Measurements from ENCODE around the gene ERFL. TPM values are rescaled to one million over a fixed set of nuclear protein-coding genes. Genes with fewer than 3 reads are reported as not detected.

Gene ERFL
- total RNA-seq, 1 experiment from 2014 or later, result 0.79 TPM

GRCh38 chr19:41960973-41961372 lies 32.7 kb upstream of the ERFL start:
- no TSS peak for BruUV-seq (replicated peaks)
- TF ChIP-seq CEBPB (IDR thresholded peaks at IDR 0.05; ENCODE audit: low read depth) (no peak), SIN3A (IDR thresholded peaks at IDR 0.05; ENCODE audit: low read depth) (no peak)
- CTCF ChIA-PET, result no interaction called here

GRCh38 chr19:41959056-41960053 lies 31.1 kb upstream of the ERFL start, which contains the start of gene RABAC1:
RABAC1 (minus strand) TSS chr19:41959321; CDS start chr19:41959292, 29 bp downstream.
- Histone ChIP-seq H2AFZ (ENCODE audit: low read depth, low read length, poor library complexity, severe bottlenecking) (peak within 1 kb of the TSS; percentile 70), H3K4me3 (replicated peaks in 1 of 2; ENCODE audit: low read depth in 1 of 2, low read length in 2 of 2) (peak within 1 kb of the TSS; percentile 82 to 87), H3K27me3 (ENCODE audit: insufficient read depth, low read length) (no peaks in the 10 kb centered on the region), H3K9me2 (ENCODE audit: insufficient read depth) (no peaks in the 10 kb centered on the region), H3K36me3 (ENCODE audit: control insufficient read depth in 1 of 2, insufficient read depth in 2 of 2, low read length in 2 of 2) (no peaks in the 10 kb centered on the region), H3K9me3 (ENCODE audit: control insufficient read depth in 1 of 2, insufficient read depth in 1 of 2, low read depth in 1 of 2, low read length in 2 of 2) (no peaks in the 10 kb centered on the region), H3K27ac (ENCODE audit: low read depth, low read length) (peak within 1 kb of the TSS; percentile 72), H3K4me2 (ENCODE audit: low read length) (peak within 1 kb of the TSS; percentile 100), H3K79me2 (ENCODE audit: insufficient read depth, low read length) (no peaks in the 10 kb centered on the region), H3K9ac (ENCODE audit: low read length) (peak within 1 kb of the TSS; percentile 84), H4K20me1 (ENCODE audit: insufficient read depth) (no peaks in the 10 kb centered on the region), H3K4me1 (ENCODE audit: control insufficient read depth in 1 of 2, insufficient read depth in 2 of 2, low read length in 2 of 2) (peaks cover 24 to 38% of the 10 kb centered on the region in 2 experiments)
- ChIA-PET POLR2A (interaction anchor here (0.9 to 2.3 kb wide), 3 partner anchors 86 to 322 kb away, joined by 3 to 18 read pairs (median 8); partner anchors contain the start of gene RPS19), CTCF (interaction anchor here (0.7 to 3.5 kb wide), 8 partner anchors 9 to 1410 kb away, joined by 3 to 16 read pairs (median 4); no protein-coding TSS in a partner anchor), RAD21 (ENCODE audit: low non-redundant PET in 1 of 2, low total read pairs in 2 of 2, uncharacterized antibody in 2 of 2, unreplicated experiment in 2 of 2) (interaction anchor here in 1 of 2 experiments (1.3 kb wide), 1 partner anchor 100 kb away, joined by 3 read pairs; the partner anchor contains the start of gene RPS19)
- peak; percentile 79 for ATAC-seq
- TF ChIP-seq POLR2A (IDR thresholded peaks at IDR 0.05; ENCODE audit: borderline replicate concordance, extremely low read depth, insufficient read depth, insufficient read length), result peak; percentile 37
- TF ChIP-seq CEBPB (IDR thresholded peaks at IDR 0.05; ENCODE audit: low read depth), result no peak
- TF ChIP-seq CTCF (IDR thresholded peaks at IDR 0.05 in 2 of 3, conservative IDR thresholded peaks at IDR 0.05 in 1 of 3; ENCODE audit: borderline replicate concordance in 1 of 3, insufficient read depth in 1 of 3, low read depth in 2 of 3, low read length in 2 of 3), result peak in 2 of 3 experiments; percentile 34 to 37; a peak in 2 of 6 replicates
- TF ChIP-seq SP1 (IDR thresholded peaks at IDR 0.05; ENCODE audit: low read depth), result no peak; the same call in none of the 2 replicates
- peak; percentile 92 for TF ChIP-seq YY1 (IDR thresholded peaks at IDR 0.05; ENCODE audit: extremely low read depth, insufficient replicate concordance, low read depth, low read length)
- TF ChIP-seq POLR2AphosphoS5 (IDR thresholded peaks at IDR 0.05; ENCODE audit: low read depth, low read length), result peak; percentile 62
- intact Hi-C loops (cut with micrococcal nuclease), result loop anchor here (2.0 to 10.0 kb wide), 3 partner anchors 75 to 255 kb away; partner anchors contain the start of gene CEACAM5
- TSS peak; percentile 66 for BruUV-seq (replicated peaks)
- DNase-seq (ENCODE audit: low read depth, low spot score), result peak; percentile 85

More at GRCh38 chr19:41960973-41961372, 32.7 kb upstream of the ERFL start:
- no peaks in the 10 kb centered on the region for H3K9me3 ChIP-seq (ENCODE audit: control insufficient read depth in 1 of 2, insufficient read depth in 1 of 2, low read depth in 1 of 2, low read length in 2 of 2)
- peak overlapping the region; percentile 38; the same call in 1 of the 2 replicates for H3K27ac ChIP-seq (ENCODE audit: low read depth, low read length)
- intact Hi-C loops (cut with micrococcal nuclease), result no loop called here
- H3K79me2 ChIP-seq (ENCODE audit: insufficient read depth, low read length), result no peaks in the 10 kb centered on the region
- ATAC-seq (no peak), DNase-seq (ENCODE audit: low read depth, low spot score) (no peak)
- POLR2A ChIA-PET, result no interaction called here
- no peaks in the 10 kb centered on the region for H4K20me1 ChIP-seq (ENCODE audit: insufficient read depth)
- peaks cover 24 to 38% of the 10 kb centered on the region in 2 experiments for H3K4me1 ChIP-seq (ENCODE audit: control insufficient read depth in 1 of 2, insufficient read depth in 2 of 2, low read length in 2 of 2)
- H2AFZ ChIP-seq (ENCODE audit: low read depth, low read length, poor library complexity, severe bottlenecking), result no peak overlapping the region
- H3K4me3 ChIP-seq (replicated peaks in 1 of 2; ENCODE audit: low read depth in 1 of 2, low read length in 2 of 2), result no peak overlapping the region
- RAD21 ChIA-PET (ENCODE audit: low non-redundant PET in 1 of 2, low total read pairs in 2 of 2, uncharacterized antibody in 2 of 2, unreplicated experiment in 2 of 2), result no interaction called here
- no peak overlapping the region for H3K9ac ChIP-seq (ENCODE audit: low read length)
- no peaks in the 10 kb centered on the region for H3K9me2 ChIP-seq (ENCODE audit: insufficient read depth)
- H3K4me2 ChIP-seq (ENCODE audit: low read length), result no peak overlapping the region
- H3K27me3 ChIP-seq (ENCODE audit: insufficient read depth, low read length), result no peaks in the 10 kb centered on the region
- no peaks in the 10 kb centered on the region for H3K36me3 ChIP-seq (ENCODE audit: control insufficient read depth in 1 of 2, insufficient read depth in 2 of 2, low read length in 2 of 2)

All from HCT116 (cell line).